Stomach (tissue), 9 donors: ENCODE measurements around the gene COX7A2. TPM values are rescaled to one million over a fixed set of nuclear protein-coding genes. Genes with fewer than 3 reads are reported as not detected.

Source experiments
- DNase-seq, 2 donors: peaks; one replicate each; pipeline versions ENCODE4 v3.0.0 to v3.0.0-alpha.2; 2013 to 2019
- H3K27ac ChIP-seq, 5 donors: fragments of 200-600 bp in 4 of 5; sonication (generic) in 4 of 5; one replicate each; pipeline ENCODE4 v1.5.1; 2013 to 2019; ENCODE audit warnings: mild to moderate bottlenecking in 1 of 5, moderate library complexity in 1 of 5
- H3K27me3 ChIP-seq, 3 donors: fragments of 200-600 bp; sonication (generic); one replicate each; pipeline ENCODE4 v1.5.1; 2017 to 2019; ENCODE audit warnings: mixed run types in 1 of 3
- H3K36me3 ChIP-seq, 4 donors: fragments of 200-600 bp; sonication (generic); 1 replicate in 3 of 4; 2 replicates in 1 of 4; pipeline ENCODE4 v1.5.1; 2016 to 2019
- H3K4me1 ChIP-seq, 4 donors: fragments of 200-600 bp; sonication (generic); one replicate each; pipeline ENCODE4 v1.5.1; 2016 to 2019
- H3K4me3 ChIP-seq, 4 donors: fragments of 200-600 bp; sonication (generic) in 3 of 4; one replicate each; pipeline ENCODE4 v1.5.1; 2016 to 2019; ENCODE audit warnings: mild to moderate bottlenecking in 1 of 4
- H3K9me3 ChIP-seq, 4 donors: fragments of 200-600 bp; sonication (generic); one replicate each; pipeline ENCODE4 v1.5.1; 2016 to 2019
- EP300 ChIP-seq: sonication (generic); formaldehyde crosslinking; IDR thresholded peaks from one replicate; pipeline ENCODE4 v1.6.1; 2017; ENCODE audit warnings: antibody characterized with exemption
- POLR2A ChIP-seq, 4 donors: fragments of 450-650 bp; IDR thresholded peaks; one replicate each; pipeline ENCODE4 v1.6.1; 2016; ENCODE audit warnings: antibody characterized with exemption in 4 of 4, control low read depth in 2 of 4, mild to moderate bottlenecking in 1 of 4, moderate library complexity in 1 of 4
- POLR2AphosphoS5 ChIP-seq, 3 donors: sonication (generic); formaldehyde crosslinking; IDR thresholded peaks; one replicate each; pipeline ENCODE4 v1.6.1; 2016; ENCODE audit warnings: antibody characterized with exemption in 3 of 3
- WGBS, 5 donors: extraction: QIAGEN DNeasy Blood & Tissue Kit in 3 of 5; methylation state at CpG; one replicate each; pipeline versions ENCODE4 v1.1.5 to v1.1.7; 2013 to 2018; 5-methylcytosine and 5-hydroxymethylcytosine counted together
- intact Hi-C: fragments of 100-400 bp; cut with DNase I; formaldehyde crosslinking; loops from one replicate; pipeline ENCODE4 v1.15.1; 2023; ENCODE audit warnings: low total_unique reads
- polyA plus RNA-seq, 3 donors: library from polyadenylated mRNA; stranded (reverse); fragments of 200-250 nt; gene quantifications; one replicate each; pipeline ENCODE4 v1.2.3, GENCODE V29; 2013
- total RNA-seq, 5 donors: library from RNA; depleted of rRNA; stranded (reverse); fragments of >200 nt; gene quantifications; one replicate each; pipeline versions ENCODE4 v1.1.0 to v1.2.3, GENCODE V29; 2014 to 2016
- TF ChIP-seq, protein P1 (sequence below), 7 experiments: fragments of 450-650 bp in 4 of 7; fragments of 200-600 bp in 3 of 7; sonication (generic) in 3 of 7; IDR thresholded peaks; one replicate each; pipeline ENCODE4 v1.5.1; 2016 to 2019; ENCODE audit warnings: antibody characterized with exemption in 7 of 7, control low read depth in 2 of 7, mild to moderate bottlenecking in 1 of 7
- donor health status: healthy with polysubstance abuse.
- donor health status: Bipolar disorder and iron deficiency.
- donor health status: healthy.

COX7A2 gene
- total and polyA plus RNA-seq, 8 donors, result 27.8 to 1,513 (median 406) TPM

DNA sequence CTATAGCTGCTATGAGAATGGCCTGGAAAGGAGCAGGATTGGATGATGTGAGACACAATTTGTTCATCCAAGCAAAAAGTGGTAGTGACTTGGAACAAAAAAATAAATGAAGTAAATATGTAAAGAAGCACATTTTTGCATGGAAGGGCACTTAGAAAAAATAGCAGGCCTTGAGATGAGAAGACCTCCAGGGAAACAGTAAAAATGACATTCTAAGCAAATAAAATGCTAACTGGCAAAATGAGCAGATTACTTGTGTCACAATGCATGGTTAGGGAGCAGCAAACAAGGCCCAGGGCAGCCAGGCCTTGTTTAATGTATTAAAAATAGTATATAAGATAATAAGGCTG, 19.8 kb upstream of the COX7A2 start:
- Histone ChIP-seq H3K9me3 (no peaks in the 10 kb centered on the region), H3K27ac (no peak overlapping the region), H3K36me3 (peaks cover 10 to 72% (median 66%) of the 10 kb centered on the region in 4 donors), H3K27me3 (no peaks in the 10 kb centered on the region), H3K4me3 (no peak overlapping the region), H3K4me1 (peaks cover 0 to 39% (median 18%) of the 10 kb centered on the region in 4 donors)
- TF ChIP-seq POLR2AphosphoS5 (IDR thresholded peaks at IDR 0.05), result no peak
- TF ChIP-seq, protein P1, sequence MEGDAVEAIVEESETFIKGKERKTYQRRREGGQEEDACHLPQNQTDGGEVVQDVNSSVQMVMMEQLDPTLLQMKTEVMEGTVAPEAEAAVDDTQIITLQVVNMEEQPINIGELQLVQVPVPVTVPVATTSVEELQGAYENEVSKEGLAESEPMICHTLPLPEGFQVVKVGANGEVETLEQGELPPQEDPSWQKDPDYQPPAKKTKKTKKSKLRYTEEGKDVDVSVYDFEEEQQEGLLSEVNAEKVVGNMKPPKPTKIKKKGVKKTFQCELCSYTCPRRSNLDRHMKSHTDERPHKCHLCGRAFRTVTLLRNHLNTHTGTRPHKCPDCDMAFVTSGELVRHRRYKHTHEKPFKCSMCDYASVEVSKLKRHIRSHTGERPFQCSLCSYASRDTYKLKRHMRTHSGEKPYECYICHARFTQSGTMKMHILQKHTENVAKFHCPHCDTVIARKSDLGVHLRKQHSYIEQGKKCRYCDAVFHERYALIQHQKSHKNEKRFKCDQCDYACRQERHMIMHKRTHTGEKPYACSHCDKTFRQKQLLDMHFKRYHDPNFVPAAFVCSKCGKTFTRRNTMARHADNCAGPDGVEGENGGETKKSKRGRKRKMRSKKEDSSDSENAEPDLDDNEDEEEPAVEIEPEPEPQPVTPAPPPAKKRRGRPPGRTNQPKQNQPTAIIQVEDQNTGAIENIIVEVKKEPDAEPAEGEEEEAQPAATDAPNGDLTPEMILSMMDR (IDR thresholded peaks at IDR 0.05), result no peak
- TF ChIP-seq EP300, result no peak
- no peak for TF ChIP-seq POLR2A (IDR thresholded peaks at IDR 0.05)
- DNase-seq, result no peak
- intact Hi-C loops, result loop anchor here (10.0 kb wide), 1 partner anchor 261 kb away; no protein-coding TSS in a partner anchor

DNA sequence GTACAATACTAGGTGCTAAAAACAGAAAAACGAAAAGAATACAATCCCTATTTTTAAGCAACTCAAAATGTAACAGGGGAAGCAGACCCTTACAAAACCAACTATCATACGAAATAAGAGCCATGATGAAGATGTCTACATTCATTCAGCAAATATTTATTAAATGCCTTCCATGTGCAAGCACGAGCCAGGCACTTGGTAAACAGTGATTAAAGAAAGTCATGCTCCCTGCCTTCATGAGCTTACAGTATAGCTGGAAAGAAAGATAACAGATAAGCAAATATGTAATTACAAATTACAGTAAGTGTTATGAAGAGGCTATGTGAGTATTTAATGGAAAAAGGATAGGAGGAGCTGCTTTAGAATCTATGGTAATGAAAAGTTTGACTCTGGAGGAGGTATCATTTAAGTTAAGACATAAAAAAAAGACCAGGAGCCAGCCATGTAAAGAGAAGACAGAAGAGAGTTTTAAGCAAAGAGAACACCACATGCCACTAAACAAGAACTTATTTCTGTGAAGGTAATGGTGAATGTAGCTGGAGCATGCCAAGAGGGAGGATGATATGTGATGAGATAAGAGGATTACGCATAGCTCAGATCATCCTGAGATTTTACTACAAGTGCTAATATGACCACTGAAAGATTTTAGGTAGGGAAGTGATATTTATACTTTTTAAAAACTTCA, 19.3 kb upstream of the COX7A2 start:
- Histone ChIP-seq H3K4me1 (peaks cover 0 to 34% (median 12%) of the 10 kb centered on the region in 4 donors), H3K27ac (no peak overlapping the region), H3K27me3 (no peaks in the 10 kb centered on the region), H3K9me3 (no peaks in the 10 kb centered on the region), H3K4me3 (no peak overlapping the region), H3K36me3 (peaks cover 10 to 77% (median 70%) of the 10 kb centered on the region in 4 donors)
- no peak for TF ChIP-seq POLR2A (IDR thresholded peaks at IDR 0.05)
- TF ChIP-seq EP300, result no peak
- TF ChIP-seq, protein P1 (IDR thresholded peaks at IDR 0.05), result no peak
- TF ChIP-seq POLR2AphosphoS5 (IDR thresholded peaks at IDR 0.05), result no peak
- WGBS, 5 donors, result 60 to 78% (median 69%) methylated on average over 4 of the region's 4 CpGs
- intact Hi-C loops, result loop anchor here (10.0 kb wide), 1 partner anchor 262 kb away; no protein-coding TSS in a partner anchor
- DNase-seq, result no peak

DNA sequence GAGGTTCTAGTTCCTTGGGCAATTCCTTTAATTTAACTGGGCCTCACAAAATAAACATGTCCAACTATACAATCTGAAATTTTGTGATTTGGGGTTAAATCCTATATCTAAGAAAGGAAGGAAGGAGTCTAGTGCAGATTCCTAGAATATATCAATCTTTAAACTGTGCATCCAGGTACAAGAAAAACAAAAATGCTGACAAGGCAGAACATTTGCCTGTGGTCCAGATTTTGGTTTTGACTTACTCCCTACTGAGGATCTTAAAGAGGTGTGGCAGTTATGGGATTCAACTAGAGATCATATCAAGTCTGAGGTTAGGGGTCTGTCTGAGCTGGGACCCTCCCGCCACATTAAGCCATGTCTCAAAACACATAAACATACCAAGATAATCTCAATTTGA, 17.7 kb upstream of the COX7A2 start:
- H3K4me1 ChIP-seq, result peaks cover 0 to 18% (median 5%) of the 10 kb centered on the region in 4 donors
- peaks cover 10 to 93% (median 85%) of the 10 kb centered on the region in 4 donors for H3K36me3 ChIP-seq
- intact Hi-C loops, result loop anchor here (10.0 kb wide), 1 partner anchor 264 kb away; no protein-coding TSS in a partner anchor
- TF ChIP-seq POLR2A (IDR thresholded peaks at IDR 0.05) (no peak), POLR2AphosphoS5 (IDR thresholded peaks at IDR 0.05) (no peak), EP300 (no peak)
- TF ChIP-seq, protein P1 (IDR thresholded peaks at IDR 0.05), result no peak
- no peak overlapping the region for H3K4me3 ChIP-seq
- H3K9me3 ChIP-seq, result no peaks in the 10 kb centered on the region
- 97 to 100% (median 98%) methylated on average over 1 of the region's 1 CpG for WGBS, 5 donors
- H3K27ac ChIP-seq, result no peak overlapping the region
- H3K27me3 ChIP-seq, result no peaks in the 10 kb centered on the region
- no peak for DNase-seq

DNA sequence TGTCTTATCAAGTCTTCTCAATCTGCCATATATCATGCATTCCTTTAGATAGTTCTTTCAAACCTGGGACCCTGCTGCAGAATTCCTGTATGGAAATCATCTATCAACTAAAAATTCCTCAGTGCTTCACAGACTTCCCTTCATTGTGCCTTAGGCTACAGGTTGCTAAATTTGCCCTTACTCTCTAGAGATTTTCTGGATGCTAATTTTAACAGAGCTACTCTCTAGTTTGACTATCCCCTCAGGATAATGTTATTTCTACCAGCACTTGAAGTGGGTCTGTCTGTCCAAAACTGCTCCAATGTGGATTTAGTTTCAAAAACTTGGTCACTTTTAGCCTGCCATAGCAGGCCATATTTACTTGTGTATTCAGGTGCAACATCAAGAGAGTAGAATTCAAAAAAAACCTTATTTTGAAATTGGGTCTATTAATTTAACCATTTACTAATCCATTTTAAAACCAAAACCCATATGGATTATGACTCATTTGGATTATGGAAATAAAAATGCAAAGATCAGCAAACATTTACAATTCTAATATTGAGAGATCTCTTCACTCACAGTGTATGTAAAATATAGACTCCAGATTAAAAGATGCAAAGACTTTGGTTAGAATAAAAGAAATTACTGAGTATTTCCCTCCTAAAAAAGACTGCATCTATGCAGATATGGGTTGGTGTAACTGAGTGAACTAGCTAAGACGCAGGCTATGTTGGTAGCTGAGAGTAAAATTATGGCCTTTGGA, 13.9 kb upstream of the COX7A2 start:
- no peak overlapping the region for H3K4me3 ChIP-seq
- intact Hi-C loops, result no loop called here

More for the DNA sequence above, 13.9 kb upstream of the COX7A2 start:
- Histone ChIP-seq H3K27me3 (no peaks in the 10 kb centered on the region), H3K4me1 (peaks cover 0 to under 1% (median 0%) of the 10 kb centered on the region in 4 donors), H3K27ac (no peak overlapping the region), H3K9me3 (no peaks in the 10 kb centered on the region), H3K36me3 (peaks cover 5 to 93% (median 85%) of the 10 kb centered on the region in 4 donors)
- DNase-seq, result no peak
- WGBS, 5 donors, result 93 to 100% (median 100%) methylated on average over 1 of the region's 1 CpG
- TF ChIP-seq POLR2AphosphoS5 (IDR thresholded peaks at IDR 0.05), result no peak
